T-cell (primary cell): ENCODE data around the gene KCNK1. TPM values are rescaled to one million over a fixed set of nuclear protein-coding genes. Genes with fewer than 3 reads are reported as not detected.

Source experiments
- ATAC-seq, 4 experiments: fragments of 200-7000 bp in 3 of 4; fragments of 150-1000 bp in 1 of 4; cut with Tn5 transposase; replicated peaks in 1 of 4; 1 replicate in 3 of 4; 2 replicates in 1 of 4; pipeline ENCODE4 v1.10.0; 2021; ENCODE audit warnings: moderate library complexity in 3 of 4, mild to moderate bottlenecking in 2 of 4, moderate number of reproducible peaks in 1 of 4
- CTCF ChIA-PET, 2 donors: fragments of 300-600 bp; sonication (Branson Sonifier 250); formaldehyde crosslinking; loops; one replicate each; lab custom pipeline; 2022; ENCODE audit warnings: antibody characterized with exemption in 2 of 2; lab: Charles Lee
- POLR2A ChIA-PET, 2 donors: fragments of 300-600 bp; sonication (Branson Sonifier 250); formaldehyde crosslinking; loops; one replicate each; lab custom pipeline; 2022; ENCODE audit warnings: antibody characterized with exemption in 2 of 2; lab: Charles Lee
- DNase-seq, 35 experiments: peaks; one replicate each; pipeline versions ENCODE4 v3.0.0 to v3.0.0-alpha.2; 2013 to 2023
- H3K27ac ChIP-seq: one replicate; pipeline ENCODE4 v1.5.1; 2013; ENCODE audit warnings: low read length
- H3K27me3 ChIP-seq, 2 experiments: replicated peaks in 1 of 2; 1 replicate in 1 of 2; 2 replicates in 1 of 2; pipeline versions ENCODE4 v1.6.1 to v1.7.0; 2013; ENCODE audit warnings: low read length in 1 of 2, mixed read lengths in 1 of 2; ENCODE audit not compliant: control insufficient read depth in 2 of 2, insufficient read depth in 2 of 2; ENCODE audit errors: extremely low read depth in 1 of 2
- H3K36me3 ChIP-seq, 2 donors: 1 replicate in 1 of 2; 2 replicates in 1 of 2; pipeline versions ENCODE4 v1.6.1 to v1.7.0; 2013; ENCODE audit warnings: low read length in 1 of 2; ENCODE audit not compliant: control insufficient read depth in 2 of 2, insufficient read depth in 1 of 2; ENCODE audit errors: extremely low read depth in 1 of 2
- H3K4me1 ChIP-seq, 2 experiments: 1 replicate in 1 of 2; 2 replicates in 1 of 2; pipeline versions ENCODE4 v1.6.1 to v1.7.0; 2013; ENCODE audit warnings: low read length in 2 of 2, mixed read lengths in 1 of 2; ENCODE audit not compliant: insufficient read depth in 2 of 2, control insufficient read depth in 1 of 2; ENCODE audit errors: extremely low read depth in 1 of 2
- H3K4me3 ChIP-seq, 2 donors: 1 replicate in 1 of 2; 2 replicates in 1 of 2; pipeline versions ENCODE4 v1.5.1 to v1.7.0; 2013; ENCODE audit warnings: mild to moderate bottlenecking in 2 of 2, low read length in 1 of 2, moderate library complexity in 1 of 2; ENCODE audit not compliant: control insufficient read depth in 1 of 2; ENCODE audit errors: extremely low read depth in 1 of 2
- H3K9me3 ChIP-seq: 2 replicates; pipeline ENCODE4 v1.7.0; 2013
- H3K27ac Mint-ChIP-seq, 2 donors: one replicate each; pipeline ENCODE4 v1.8.0; 2020 to 2021; ENCODE audit warnings: mild to moderate bottlenecking in 2 of 2, mixed read lengths in 2 of 2
- H3K27me3 Mint-ChIP-seq, 2 donors: one replicate each; pipeline ENCODE4 v1.8.0; 2021 to 2022; ENCODE audit warnings: mixed read lengths in 2 of 2
- H3K36me3 Mint-ChIP-seq: one replicate; pipeline ENCODE4 v1.8.0; 2021; ENCODE audit warnings: mixed read lengths
- H3K4me1 Mint-ChIP-seq, 3 donors: one replicate each; pipeline ENCODE4 v1.8.0; 2020 to 2022; ENCODE audit warnings: mixed read lengths in 3 of 3, mild to moderate bottlenecking in 1 of 3
- H3K4me3 Mint-ChIP-seq, 3 donors: one replicate each; pipeline ENCODE4 v1.8.0; 2020 to 2022; ENCODE audit warnings: mild to moderate bottlenecking in 3 of 3, mixed read lengths in 3 of 3, moderate library complexity in 3 of 3
- H3K9me3 Mint-ChIP-seq, 3 donors: one replicate each; pipeline ENCODE4 v1.8.0; 2020 to 2022; ENCODE audit warnings: mixed read lengths in 3 of 3
- WGBS: methylation state at CpG from one replicate; pipeline ENCODE4 v1.1.5; 2013; ENCODE audit warnings: missing lambda C conversion rate; ENCODE audit not compliant: insufficient coverage; 5-methylcytosine and 5-hydroxymethylcytosine counted together
- total RNA-seq, 35 experiments: library from RNA in 6 of 35; stranded (reverse) in 6 of 35; fragments of 120-200 nt in 1 of 35; gene quantifications; one replicate each; pipeline versions ENCODE4 v1.2.1 to v1.2.4 and lab custom pipeline; 2013 to 2026

The KCNK1 gene
- total RNA-seq, 5 donors from 2014 or later (not counting 1 experiment from before 2014, with no cell fraction given) = 0.26 to 0.76 (median 0.36) TPM; not detected in 2

GRCh38 chr1:233721004-233721595 lies 107.2 kb downstream of the KCNK1 start:
- Mint-ChIP-seq H3K4me1 (no peaks in the 10 kb centered on the region), H3K27ac (no peak overlapping the region), H3K36me3 (no peaks in the 10 kb centered on the region), H3K9me3 (no peaks in the 10 kb centered on the region), H3K27me3 (peaks cover 2 to 3% of the 10 kb centered on the region in 2 donors), H3K4me3 (no peak overlapping the region)
- Histone ChIP-seq H3K27ac (no peak overlapping the region), H3K4me3 (no peak overlapping the region), H3K9me3 (no peaks in the 10 kb centered on the region), H3K36me3 (no peaks in the 10 kb centered on the region), H3K27me3 (peaks cover 0 to 6% of the 10 kb centered on the region in 2 experiments), H3K4me1 (no peaks in the 10 kb centered on the region)
- ChIA-PET POLR2A (no interaction called here), CTCF (interaction anchor here in 1 of 2 donors (0.5 kb wide), 1 partner anchor 19 kb away, joined by 4 read pairs; no protein-coding TSS in a partner anchor)
- DNase-seq = no peak
- no peak for ATAC-seq
- WGBS = 25% methylated on average over 2 of the region's 4 CpGs
